ENCODE data around the gene PHKG1.
"Not testable (repeated sequence)": the region's sequence is repeated elsewhere in the genome, so short reads cannot be mapped to it uniquely, and the experiment has no call there.

The PHKG1 gene

DNA sequence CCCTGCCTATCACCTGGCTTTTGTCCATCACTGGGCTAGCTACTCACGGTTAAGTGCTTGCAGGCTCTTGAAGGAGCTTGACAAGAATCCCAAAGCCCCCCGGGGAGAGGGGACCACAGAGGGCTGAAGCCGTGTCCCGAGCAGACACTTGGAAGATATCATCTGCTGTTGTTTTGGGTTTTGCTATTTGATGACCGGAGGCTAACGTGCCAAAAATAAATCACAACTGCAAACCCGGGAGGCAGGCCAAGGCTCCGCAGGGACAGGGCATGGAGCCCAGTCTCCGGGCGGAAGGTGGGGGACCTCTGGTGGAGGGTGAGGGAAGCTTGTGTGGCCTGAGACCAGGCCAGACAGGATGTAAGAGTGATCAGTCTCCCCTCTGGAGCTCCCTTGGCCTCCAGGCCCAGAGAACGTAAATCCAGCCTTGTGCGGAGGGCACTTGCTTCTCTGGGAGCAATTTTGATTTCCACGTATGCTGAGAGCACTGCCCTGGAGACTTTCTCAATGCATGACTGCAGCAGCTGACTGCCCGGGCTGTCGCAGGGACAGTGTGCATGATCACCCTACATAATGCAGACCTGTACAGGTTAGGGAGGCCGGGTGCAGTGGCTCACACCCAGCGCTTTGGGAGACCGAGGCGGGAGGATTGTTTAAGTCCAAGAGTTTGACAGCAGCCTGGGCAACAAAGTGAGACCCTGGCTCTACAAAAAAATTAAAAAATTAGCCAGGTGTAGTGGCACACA is at the start of gene PHKG1:
Gene PHKG1, minus strand, starts transcription at position 164 of the 743 bp plus-strand sequence. CDS start 4,011 bp downstream, outside the sequence.
- DNase-seq, result no peak

DNA sequence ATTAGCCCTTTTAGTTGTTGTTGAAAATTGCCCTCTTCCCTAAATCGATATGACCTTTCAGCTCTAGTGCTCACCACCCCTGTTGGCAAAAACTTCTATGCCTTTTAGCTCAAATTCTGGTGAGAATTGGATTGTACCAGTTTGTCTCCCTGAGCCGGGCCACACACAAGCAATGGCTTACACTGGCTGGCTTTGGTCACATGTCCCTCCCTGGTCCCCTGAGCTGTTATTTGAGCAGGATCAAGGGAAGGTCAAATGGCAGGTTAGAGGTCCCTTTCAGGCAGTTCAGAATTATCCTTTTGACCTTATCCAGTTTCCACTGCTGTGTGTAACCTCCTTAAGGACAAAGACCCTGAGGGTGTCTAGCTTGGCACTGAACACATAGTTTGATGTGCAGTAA is 38.3 kb upstream of the PHKG1 start:
- not testable (repeated sequence) for DNase-seq

DNA sequence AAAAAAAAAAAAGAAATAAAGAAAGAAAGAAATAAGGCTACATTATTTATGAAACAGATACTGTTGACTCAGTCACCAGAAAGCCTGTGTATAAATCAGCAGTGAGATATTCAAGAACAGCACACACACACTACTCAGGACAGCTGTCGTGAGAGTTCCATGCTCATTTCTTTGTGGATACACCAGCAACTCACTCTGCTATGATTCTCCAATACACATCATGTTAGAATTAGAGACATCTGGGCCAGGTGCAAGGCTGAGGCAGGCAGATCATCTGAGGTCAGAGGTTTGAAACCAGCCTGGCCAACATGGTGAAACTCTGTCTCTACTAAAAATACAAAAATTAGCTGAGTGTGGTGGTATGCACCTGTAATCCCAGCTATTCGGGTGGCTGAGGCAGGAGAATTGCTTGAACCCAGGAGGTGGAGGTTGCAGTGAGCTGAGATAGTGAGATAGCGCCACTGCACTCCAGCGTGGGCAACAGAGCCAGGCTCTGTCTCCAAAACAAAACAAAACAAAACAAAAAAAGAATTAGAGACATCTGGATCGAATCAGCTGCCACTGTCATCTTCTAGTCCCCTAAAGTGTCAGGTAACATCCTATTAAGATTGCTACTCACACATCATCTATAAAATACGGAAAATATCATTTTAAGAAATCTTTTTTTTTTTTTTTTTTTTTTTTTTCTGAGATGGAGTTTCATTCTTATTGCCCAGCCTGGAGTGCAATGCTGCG is 34.7 kb upstream of the PHKG1 start:
- no peak for DNase-seq

DNA sequence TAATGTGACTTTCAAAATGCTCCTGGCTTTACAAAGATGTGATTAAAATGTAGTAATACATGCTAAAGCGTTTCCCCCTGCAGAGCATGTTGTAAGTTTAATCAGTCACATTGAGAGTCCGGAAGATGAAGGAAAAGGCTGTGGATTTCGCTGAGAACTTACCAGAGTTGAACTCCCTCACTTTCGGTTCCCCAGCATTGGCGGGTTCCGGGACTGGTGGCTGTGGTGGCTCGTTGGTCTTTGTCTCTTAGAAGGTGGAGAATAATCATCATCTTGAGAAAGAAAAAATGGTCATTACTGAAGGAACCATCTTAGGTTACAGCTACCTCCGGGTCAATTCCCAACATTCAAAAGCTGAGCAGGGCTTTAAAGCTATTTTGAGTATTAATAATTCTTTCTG is 33.1 kb upstream of the PHKG1 start:
- no peak for DNase-seq

DNA sequence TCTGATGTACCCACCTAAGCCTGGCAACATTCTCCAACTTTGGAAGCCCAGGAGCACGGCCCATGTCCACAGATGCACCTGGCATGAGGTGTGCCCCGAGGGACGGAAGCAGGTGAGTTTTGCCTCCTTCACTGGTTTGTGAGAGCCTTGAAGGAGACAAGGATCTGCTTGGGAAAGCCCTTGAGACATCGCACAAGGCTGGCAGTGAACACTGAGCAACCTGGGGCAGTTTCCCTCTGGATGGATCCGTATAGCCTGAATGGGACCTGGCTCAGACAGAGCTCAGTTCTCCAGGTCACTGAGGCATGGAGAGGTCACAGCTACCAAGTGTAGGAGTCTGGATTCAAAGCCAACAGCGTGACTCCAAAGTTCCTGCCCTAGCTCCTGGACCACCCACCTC is 32.2 kb upstream of the PHKG1 start:
- no peak for DNase-seq

DNA sequence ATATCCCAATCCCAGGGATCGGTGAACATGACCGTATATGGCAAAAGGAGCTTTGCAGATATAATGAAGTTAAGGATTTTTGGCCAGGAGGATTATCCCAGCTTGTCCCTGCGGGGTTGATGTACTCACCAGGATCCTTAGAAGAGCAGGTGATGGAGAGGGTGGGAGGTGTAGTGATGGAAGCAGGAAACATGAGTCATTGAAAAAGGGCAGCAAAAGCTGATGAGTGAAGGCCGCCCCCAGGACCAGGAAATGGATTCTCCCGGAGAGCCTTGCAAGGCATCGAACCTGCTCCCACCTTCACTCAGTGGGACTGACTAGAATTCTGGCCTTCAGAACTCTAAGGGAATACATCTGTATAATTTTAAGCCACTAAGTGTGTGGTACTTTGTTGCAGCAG is 28.7 kb upstream of the PHKG1 start:
- no peak for DNase-seq

DNA sequence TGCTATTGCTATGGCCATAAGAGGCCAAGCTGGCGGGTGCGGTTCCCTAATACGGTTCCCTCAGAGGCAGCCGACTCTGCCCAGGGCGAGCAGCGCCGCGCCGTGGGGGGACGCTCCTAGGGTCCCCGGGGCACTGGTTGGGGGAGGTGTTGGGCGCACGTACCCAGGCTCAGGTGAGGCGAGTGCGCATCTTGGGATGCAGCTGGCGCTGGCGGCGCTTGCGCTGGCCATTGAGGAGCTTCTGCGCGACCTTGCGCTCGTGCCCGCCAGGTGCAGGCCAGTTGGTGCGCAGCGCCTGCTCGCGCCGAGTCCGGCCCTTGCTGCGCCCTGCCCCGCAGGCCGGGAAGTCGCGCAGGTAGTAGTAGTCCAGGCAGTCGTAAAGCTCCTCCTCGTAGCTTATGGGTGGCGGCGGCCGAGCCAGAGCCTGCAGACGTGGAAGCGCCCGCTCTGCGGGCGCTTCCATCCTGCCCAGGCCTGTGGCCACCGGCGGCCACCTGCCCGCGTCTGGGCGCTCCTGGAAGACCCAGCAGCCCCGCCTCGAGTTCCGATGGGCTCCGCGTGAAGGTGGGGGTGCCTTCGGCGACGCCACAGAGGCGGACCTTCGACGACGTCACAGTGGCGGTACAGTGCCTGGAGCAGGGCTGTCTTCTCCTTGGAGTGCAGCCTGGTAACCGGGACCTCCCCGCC is 23.2 kb upstream of the PHKG1 start, which contains the start of gene NUPR2:
Gene NUPR2, minus strand, starts transcription at position 566 of the 687 bp plus-strand sequence. Its CDS starts 103 bp downstream, at position 463.
- no peak for DNase-seq

DNA sequence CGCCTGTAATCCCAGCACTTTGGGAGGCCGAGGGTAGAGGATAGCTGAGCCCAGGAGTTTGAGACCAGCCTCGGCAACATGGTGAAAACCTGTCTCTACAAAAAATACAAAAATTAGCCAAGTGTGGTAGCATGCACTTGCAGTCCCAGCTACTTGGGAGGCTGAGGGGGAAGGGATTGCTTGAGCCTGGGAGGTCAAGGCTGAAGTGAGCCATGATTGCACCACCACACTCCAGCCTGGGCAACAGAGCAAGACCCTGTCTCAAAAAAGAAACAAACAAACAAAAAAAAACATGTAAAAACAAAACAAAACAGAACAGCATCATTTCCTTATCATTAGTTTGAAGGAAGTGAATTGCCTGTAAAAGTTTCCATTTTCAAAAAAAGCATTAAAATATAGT is 19.5 kb upstream of the PHKG1 start:
- not testable (repeated sequence) for DNase-seq

DNA sequence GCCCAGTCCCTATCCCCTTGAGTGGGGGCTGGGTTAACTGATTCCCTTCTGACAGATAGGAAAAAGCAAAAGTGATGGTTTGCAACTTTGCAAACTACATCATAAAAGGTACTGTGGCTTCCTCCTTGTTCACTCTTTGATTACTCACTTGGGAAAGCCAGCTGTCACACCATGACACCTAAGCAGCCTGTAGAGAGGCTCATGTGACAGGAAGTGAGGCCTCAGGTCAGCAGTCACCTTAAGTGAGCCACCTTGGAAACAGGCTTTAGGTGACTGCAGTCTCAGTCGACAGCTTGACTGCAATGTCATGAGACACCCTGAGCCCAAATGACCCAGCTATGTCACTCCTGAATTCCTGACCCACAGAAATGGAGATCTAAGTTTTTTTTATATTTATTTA is 17.9 kb upstream of the PHKG1 start:
- no peak for DNase-seq

DNA sequence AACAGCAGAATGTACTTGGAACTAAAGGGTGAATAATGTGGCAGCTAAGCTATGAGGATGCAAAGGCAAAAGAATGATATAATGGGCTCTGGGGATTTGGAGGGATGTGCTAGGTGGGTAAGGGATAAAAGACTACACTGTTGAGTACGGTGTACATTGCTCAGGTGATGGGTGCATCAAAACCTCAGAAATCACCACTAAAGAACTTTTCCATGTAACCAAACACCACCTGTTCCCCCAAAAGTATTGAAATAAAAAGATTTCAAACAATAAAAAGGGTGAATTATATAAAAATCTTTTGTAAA is 15.2 kb upstream of the PHKG1 start:
- DNase-seq, result no peak

DNA sequence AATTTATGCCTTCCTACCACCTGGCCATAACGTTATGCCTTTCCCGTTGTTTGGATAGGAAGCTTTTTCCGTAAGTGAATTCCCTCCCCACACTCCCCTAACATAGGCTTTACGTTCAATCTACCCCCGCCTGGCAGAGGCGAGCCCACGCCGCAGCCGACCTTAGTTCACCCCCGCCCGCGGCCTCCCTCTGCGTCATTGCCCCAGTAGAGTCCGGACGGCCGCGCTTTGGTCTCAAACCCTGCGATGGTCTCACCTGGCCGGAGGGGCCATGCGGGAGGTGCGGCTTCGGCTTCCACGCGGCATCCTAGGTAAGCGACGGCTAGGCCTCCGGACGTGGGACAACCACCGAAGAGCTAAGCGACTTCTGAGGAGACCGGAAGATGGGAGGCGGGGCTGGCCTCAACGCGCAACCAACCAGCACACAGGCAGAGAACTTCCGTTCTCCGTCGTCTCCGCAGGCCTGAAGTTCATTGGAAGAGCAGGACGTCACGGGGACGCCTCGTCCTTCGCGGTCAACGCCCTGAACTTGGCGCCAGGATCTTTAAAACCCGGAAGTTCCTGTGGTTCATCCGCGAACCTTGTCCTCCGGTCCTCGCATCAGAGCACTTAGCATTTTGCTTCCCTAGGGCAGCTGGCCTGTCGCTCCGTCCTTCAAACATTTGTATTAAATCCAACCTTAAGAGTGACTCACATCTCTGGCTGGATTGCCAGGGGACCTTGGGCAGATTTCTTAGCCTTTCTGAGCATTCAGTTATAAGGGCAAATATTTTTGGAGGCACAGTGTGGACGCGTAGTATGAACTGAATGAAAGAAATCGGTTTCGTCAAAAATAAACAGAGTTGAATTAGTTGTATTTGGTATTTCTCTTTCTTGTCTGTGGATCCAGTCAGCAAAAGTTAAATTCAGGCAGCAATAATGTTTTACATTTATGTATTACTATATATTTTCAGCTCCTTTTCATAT is 13.6 kb upstream of the PHKG1 start, which contains the start of gene CHCHD2:
Gene CHCHD2, minus strand, starts transcription at position 369 of the 966 bp plus-strand sequence. Its CDS starts 63 bp downstream, at position 306.
- DNase-seq, result peak; percentile 96 to 99 (median 98)

DNA sequence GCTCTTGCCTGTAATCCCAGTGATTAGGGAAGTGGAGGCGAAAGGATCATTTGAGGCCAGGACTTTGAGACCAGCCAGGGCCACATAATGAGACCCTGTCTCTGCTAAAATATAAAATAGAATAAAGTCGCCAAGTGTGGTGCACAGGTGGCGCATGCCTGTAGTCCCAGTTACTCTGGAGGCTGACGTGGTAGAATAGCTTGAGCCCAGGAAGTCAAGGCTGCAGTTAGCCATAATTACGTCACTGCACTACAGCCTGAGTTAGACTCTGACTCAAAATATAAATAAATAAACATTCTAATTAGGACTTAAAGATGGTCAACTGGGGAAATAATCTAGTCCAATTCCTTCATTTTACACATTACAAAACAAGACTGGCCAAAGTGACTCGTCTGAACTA is 12.8 kb upstream of the PHKG1 start:
- peak; percentile 51 to 72 (median 69) for DNase-seq

DNA sequence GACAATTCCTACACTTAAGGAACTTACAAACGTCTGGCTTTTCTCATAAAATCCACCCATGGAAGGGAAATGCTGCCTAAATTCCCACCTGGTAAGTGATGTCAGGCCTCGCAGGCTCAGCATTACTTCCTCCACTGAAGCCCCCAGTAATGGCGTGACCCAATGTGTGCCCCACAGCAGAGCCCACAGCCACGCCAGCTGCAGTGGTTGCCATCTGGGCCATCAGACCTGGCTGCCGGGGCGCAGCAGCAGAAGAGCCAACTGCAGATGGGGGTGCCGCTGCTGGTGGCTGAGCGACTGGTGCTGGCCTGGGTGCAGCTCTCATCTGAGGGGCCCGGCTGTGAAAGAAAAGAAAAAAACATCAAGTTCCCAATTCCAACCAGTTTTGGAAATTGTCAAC is 11.4 kb upstream of the PHKG1 start:
- DNase-seq, result not testable (repeated sequence)

DNA sequence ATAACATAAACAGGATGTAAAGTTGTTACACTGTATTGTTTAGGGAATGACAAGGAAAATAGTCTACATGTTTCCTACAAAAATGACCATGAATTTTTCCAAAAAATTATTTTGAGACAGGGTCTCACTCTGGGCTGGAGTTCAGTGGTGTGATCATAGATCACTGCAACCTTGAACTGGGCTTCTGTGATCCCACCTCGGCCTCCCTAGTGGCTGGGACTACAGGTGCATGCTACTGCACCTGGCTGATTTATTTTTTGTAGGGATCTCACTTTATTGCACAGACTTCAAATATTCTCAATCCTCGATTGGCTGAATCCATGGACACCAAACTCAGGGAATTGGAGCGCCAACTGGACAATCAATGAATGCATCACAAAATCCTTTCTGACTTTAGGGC is 6.9 kb upstream of the PHKG1 start:
- no peak for DNase-seq

DNA sequence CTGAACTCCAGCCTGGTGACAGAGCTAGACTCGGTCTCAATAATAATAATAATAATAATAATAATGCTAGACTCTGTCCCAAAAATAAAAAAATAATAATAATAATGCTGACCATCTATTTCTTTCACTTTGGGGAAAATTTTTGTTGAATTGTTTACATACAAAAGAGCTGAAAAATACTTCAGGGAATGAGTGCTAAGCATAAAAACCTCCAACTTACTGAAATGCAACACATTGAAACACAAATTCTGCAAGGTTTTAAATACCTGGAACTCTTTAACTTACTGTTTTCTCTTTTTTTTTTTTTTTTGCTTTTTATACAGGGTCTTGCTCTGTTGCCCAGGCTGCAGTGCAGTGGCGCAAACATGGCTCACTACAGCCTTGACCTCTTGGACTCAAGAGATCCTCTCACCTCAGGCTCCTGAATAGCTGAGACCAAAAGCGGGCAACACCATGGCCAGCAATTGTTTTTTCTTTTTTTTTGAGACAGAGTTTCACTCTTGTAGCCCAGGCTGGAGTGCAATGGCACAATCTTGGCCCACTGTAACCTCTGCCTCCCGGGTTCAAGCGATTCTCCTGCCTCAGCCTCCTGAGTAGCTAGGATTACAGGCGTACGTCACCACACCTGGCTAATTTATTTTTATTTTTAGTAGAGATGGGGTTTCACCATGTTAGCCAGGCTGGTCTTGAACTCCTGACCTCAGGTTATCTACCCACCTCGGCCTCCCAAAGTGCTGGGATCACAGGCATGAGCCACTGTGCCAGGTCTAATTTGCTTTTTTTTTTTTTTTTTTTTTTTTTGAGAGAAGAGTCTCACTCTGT is 5.6 kb upstream of the PHKG1 start:
- DNase-seq, result not testable (repeated sequence)

DNA sequence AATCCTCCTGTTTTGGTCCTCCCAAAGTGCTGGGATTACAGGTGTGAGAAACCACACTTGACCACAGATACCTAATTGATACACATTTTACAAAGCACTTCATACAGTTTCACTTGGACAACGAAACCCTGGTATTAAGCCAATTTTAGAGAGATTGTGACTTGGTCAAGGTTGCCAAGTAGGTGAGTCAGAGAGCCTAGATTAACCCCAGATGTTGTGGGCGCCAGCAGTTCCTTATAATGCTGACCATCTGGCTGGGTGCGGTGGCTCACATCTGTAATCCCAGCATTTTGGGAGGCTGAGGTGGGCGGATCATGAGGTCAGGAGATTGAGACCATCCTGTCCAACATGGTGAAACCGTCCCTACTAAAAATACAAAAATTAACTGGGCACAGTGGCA is 4.9 kb upstream of the PHKG1 start:
- peak in 2 of 3 donors; percentile 20 to 31 for DNase-seq

DNA sequence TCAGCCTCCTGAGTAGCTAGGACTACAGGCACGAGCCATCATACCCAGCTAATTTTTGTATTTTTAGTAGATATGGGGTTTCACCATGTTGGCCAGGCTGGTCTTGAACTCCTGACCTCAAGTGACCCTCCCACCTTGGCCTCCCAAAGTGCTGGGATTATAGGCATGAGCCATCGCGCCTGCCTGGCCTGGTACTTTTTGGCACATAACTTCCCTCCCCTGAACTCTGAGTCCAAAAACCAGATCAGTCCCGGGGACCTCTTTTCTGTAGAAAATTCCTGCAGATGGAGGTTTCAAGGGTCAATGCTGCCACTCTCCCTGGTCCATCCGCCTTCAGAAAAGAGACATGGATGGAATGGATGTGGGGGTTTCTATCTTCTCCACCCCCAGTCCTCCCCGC is 364 bp downstream of the PHKG1 start:
- DNase-seq, result not testable (repeated sequence)

DNA sequence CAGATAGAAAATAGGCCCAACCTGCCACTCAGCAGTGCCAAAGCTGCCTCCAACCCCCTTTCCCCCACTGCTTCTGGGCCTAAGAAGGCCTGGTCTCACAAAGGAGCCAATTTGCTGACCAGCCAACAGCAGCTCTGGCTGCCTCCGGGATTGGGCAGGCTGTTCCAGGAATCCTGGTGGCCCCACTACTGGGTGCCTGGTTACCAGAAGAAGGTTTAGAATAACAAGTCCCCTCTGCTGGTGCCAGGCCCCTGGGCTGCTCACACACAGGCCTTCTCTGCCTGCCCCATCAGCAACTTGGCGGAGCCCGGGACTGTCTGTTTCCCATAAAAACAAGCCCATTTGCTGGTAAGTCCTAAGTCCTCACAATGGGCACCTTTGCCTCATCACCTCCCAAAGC is 1.2 kb downstream of the PHKG1 start:
- no peak for DNase-seq

DNA sequence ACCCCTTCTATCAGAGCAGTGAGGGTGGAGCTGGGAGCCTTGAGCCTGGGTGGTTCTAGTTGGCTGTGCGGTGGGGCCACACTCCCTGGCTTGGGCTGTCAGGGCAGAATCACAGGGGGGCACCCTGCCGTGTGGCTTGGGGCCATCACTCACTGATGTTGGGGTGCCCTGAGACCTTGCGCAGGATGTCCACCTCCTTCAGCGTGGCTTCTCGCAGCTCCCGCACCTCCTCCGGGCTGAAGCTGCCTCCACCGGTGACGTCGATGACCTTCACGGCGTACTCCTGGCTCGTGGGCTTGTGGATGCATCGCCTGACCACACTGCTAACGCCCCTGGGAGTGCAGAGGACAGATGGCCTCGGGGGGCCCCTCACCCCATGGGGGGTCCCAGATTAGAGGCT is 5.3 kb downstream of the PHKG1 start:
- no peak for DNase-seq

DNA sequence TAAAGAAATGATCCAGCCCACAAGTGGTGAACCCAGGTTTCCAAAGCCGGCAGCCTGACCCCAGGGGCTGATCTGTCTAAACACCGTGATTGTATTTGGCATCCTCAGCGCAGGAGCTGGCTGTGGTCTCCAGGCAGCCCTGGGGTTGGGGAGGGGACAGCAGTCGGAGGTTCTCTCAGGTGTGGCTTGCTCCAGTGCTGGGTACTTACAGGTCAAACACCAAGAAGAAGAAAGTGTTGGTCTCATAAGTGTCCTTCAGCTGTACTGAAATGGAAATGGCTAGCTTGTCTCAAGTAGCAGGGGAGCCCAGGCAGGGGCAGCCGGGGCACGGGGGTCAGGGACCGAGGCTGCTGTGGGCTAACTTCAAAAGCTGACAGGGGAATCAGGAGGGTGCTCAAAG is 6.0 kb downstream of the PHKG1 start:
- no peak for DNase-seq

DNA sequence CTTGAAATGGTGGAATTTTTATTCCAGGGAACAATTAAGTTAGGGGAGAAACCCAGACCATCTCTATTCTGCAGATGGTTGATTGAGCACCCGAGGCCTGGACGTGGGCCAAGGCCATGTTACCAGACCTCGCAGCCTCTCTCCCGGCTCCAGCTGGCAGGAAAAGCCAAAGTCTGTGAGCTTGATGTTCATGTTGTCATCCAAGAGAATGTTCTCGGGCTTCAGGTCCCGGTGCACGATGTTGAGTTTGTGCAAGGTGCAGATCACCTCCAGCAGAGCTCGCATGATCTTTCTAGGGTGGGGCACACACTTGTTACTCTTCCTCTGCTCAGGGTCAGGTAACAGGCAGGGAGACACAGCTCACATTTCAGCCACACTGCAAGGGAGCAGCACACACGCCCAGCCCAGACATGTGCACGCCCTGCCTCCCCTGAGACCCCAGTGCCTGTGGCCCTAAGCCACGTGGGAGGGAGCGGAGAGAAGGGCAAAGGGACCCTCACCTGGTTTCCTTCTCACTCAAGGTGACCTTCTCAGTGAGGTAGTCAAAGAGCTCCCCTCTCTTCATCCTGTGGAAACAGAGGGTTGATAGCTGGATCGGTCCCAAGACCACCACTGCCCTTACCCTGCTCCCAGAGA is 9.5 kb downstream of the PHKG1 start:
- no peak for DNase-seq
